Stimulated activated CD4-positive, alpha-beta T cell treated with anti-CD3 and anti-CD28 coated beads, Interleukin-12 subunit alpha, Interleukin-12 subunit beta, amount 100 ng/mL, for 48 hours (primary cell): Measurements from ENCODE around the gene PTPRN2.

Experiments
- DNase-seq, 3 donors: peaks; one replicate each; pipeline ENCODE4 v3.0.0-alpha.2; 2020; ENCODE audit warnings: low read depth in 2 of 3, low spot score in 1 of 3

Gene PTPRN2

DNA sequence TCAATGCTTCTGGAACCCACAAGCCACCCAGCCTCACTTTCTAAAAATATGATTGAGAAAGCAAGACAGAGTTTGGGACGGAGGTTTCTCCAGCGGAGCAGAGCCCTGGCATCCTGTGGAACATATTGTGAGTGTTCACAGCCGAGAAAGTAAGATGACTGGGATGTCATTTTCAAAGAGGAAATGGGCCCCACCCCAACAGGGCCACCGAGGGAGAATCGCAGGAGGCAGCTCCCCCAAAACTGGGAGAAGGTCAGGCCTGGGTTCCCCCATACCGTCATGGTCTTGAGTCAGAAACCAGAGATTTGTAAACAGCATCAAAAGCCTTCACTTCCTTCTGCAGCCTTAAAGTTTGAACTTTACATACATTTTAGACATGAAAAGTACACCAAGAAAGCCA is 560.0 kb downstream of the PTPRN2 start:
- DNase-seq: no peak

GRCh38 chr7:158026636-158027265 is 560.9 kb downstream of the PTPRN2 start:
- DNase-seq: no peak

GRCh38 chr7:158025686-158026600 is 561.7 kb downstream of the PTPRN2 start:
- no peak for DNase-seq

- DNase-seq: no peak
Observed at GRCh38 chr7:158024881-158025280, 562.7 kb downstream of the PTPRN2 start.

DNA sequence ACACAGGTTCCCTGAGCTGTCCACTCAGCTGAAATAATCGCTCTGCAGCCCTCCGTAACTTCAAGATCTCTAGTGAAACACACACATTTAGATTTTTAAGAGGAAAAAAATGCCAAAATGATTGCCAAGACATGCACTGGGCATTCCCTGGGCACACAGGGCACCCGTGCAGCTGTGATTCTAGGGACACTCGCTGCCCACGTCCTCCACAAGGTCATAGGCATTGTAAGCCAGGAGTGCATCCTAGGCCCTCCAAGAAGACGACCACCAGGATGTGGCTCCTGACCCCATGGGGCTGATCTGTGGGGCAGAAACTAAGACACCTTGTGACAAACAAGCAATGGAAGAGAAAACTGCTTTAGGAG is 563.3 kb downstream of the PTPRN2 start:
- no peak for DNase-seq

GRCh38 chr7:158023681-158024350 is 563.8 kb downstream of the PTPRN2 start:
- no peak for DNase-seq

DNA sequence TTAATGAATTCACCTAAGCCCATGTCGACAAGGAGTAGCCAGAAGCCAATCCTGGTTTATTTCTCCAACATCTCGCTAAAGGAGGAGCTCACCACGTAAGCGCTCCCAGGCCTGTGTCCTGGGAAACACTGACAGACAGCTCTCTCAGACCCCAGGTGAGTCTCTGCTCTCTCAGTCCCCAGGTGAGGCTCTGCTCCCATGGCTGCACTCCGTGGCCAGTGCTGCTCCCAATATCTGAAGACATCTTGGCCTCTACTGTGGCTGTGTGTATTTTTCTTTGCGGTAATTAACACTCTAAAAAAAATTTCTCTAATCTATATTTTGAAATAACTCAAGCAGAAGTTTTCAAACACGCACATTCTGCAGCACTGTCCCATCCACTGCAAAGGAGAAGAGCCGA is 564.5 kb downstream of the PTPRN2 start:
- DNase-seq: no peak

DNA sequence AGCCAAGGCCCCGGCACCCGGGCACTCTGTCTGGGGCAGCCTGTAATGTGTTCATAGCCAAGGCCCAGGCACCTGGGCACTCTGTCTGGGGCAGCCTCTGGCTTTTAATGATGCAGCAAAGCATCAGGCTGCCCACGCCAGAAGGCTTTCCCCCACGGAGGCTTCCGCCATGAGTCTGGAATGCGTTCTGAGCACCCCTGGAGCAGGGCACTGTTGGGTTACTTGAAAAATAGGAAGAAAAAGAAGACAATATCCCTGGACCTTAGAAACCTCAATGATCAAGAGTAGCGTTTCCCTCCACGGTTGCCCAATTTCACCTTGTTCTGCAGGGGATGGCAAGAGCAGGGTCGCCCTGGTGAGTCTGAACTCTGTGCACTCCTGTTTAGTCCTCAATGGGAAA is 565.0 kb downstream of the PTPRN2 start:
- no peak for DNase-seq

GRCh38 chr7:158021836-158022235 is 565.8 kb downstream of the PTPRN2 start:
- no peak for DNase-seq

- DNase-seq: no peak
Observed at GRCh38 chr7:158020706-158021095, 566.9 kb downstream of the PTPRN2 start.

DNA sequence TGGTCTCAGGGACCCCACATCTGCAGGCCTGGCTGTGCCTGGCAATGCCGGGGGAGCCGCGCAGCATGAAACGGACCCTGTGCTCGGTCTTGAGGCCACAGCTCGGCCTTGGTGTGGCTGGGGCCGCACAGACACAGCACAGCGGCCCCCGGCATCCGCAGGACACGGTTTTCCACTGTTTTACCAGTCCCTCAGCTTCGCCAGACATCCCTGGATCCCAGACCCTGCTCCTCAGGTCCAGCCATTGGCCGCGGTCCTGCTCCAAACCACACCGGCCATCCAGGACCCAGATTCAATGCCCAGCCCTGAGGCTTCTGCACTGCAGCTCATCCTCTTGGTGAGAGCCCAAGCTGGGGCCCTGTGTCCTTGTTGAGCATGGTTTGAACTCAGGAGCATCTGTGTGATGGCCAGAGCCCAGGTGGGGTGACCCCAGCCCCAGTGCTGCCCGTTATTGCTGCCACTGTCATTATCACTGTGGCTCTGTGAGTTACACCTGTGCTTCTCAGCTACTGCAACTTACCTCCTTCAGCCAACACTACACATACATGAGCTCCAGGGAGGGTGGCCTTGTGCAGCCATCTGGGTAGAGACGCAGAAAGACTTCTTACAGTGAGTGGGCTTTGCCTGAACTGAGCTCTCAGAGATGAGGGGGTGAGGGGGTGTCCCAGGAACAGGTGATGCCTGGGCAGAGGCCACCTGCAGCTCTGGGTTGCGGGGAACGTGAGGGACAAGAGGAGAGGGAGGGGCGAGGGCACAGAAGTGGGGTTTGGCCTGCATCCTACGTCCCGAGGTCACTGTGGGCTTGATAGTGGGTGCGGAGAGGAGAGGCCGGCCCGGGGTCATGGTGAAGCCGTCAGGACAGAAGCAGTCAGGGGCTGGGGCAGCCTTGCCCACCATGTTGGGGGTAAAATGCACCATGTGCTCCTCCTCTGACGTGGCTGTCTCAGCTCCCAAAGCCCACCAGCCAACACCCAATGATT is 567.6 kb downstream of the PTPRN2 start:
- DNase-seq: no peak

- DNase-seq: no peak
Observed at GRCh38 chr7:158018971-158019645, 568.5 kb downstream of the PTPRN2 start.

- no peak for DNase-seq
Observed at GRCh38 chr7:158018098-158018762, 569.4 kb downstream of the PTPRN2 start.

DNA sequence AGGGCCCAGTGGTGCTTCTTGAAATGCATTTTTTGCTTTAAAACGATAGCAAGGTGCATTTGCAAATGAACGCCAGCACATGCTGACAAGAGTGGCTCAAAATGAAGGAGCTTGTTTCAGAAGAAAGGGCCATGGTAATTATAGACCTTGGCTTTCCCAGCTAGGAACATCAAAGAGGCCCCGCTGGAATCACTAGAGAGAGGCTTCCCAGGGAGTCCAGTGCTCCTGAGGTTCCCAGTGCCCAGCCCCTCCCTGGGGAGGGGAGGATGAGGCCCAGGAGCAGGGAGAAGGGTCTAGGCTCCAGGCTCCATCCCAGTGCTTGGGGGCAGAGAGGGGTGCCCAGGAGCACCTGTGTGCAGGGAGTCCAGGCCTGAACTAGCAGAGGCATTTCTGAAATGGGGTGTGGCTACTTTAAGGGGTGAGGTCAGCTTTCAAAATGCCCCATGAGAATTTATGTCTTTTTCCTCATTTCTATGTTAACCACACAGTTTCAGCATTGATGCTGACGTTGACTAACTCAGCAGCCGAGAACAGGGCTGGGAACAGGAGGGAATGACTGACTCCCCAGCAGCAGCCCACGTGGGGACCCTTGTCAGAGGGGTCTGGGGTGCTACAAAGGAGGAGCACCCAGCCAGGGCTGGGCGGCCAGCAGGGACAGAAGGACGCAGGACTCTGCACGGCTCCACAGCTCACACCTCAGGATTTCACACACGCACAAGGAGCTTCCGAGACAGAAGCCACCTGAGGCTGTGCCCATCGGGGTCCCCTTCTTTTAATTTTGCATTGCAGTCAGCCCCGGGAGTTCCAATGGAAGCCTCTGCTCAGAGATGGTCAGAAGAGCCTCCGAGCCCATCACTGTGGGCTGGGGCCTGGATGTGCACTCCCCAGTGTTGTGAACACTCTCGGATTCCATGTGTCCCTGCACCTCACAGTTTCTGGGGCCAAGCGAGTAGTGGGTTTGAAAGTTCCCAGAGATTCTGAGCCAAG is 570.2 kb downstream of the PTPRN2 start:
- no peak for DNase-seq

- no peak for DNase-seq
Observed at GRCh38 chr7:158016180-158017097, 571.2 kb downstream of the PTPRN2 start.

DNA sequence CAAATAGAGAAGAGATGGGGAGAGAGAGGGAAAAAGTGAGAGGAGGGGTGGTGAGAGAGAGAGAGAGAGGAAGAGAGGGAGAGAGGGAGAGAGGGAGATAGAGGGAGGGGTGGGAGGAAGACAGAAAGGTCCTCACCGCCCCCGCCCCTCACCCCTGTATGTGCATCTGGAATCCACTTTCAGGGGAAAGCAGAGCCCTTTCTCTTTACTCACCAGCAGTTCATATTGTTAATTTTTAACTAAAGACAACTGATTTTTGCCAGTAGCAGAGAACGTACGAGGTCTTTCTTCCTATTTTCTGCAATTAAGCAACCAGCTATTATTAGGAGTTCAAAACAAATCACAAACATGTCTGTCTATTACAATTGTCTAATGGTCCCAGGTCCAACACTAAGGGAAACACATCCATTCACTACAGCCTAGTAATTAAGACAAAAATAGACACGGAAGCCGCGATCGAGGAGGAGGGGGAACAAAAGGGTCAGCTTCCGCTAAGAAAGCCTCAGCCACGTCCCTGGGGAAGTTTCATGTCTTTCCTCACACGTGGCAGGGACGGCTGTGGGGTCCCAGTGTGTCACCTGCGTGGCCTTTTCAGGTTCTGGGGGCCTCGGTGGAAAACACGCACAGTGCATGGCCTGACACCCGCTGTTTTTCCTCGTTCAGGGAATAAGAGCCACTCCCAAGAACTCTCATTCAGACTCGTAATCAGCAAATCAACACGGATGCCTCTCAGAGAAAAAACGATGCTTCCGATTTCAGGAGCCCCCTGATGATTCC is 572.0 kb downstream of the PTPRN2 start:
- no peak for DNase-seq

DNA sequence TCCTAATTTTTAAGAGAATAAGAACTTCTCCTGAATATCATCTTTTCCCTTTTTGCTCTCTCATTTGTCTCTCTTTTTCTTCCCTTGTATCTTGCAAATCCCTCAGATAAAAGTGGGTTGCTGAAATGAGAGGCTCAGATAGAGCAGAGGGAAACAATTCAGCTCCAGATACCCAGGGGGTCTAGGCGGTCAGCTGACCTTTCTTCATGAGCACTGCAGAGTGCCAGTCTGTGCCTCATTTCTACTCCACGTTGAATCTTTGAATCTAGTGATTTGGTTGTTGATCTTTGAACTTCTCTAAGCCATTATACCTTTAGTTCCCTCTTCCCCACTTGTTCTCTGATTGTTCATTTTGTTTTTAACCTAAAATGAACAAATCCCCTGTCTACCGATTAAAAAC is 572.6 kb downstream of the PTPRN2 start:
- no peak for DNase-seq
